GM18508 (cell line): ENCODE measurements around the gene SSC5D.
A peak's percentile ranks its signal among the peaks of the same experiment; 100 is the strongest.
"Not testable (repeated sequence)": the region's sequence is repeated elsewhere in the genome, so short reads cannot be mapped to it uniquely, and the experiment has no call there.

ENCODE experiments used
- ATAC-seq: cut with Tn5 transposase; IDR thresholded peaks from one replicate; pipeline ENCODE4 v1.9.1; 2021; ENCODE audit warnings: moderate number of reproducible peaks; ENCODE audit not compliant: insufficient read depth, unreplicated experiment

The SSC5D gene

GRCh38 chr19:55502197-55502952 is 14.1 kb downstream of the SSC5D start:
- no peak for ATAC-seq

- no peak for ATAC-seq
Measured at GRCh38 chr19:55503157-55503501, 14.9 kb downstream of the SSC5D start.

GRCh38 chr19:55503502-55504251 is 15.4 kb downstream of the SSC5D start:
- peak; percentile 63 for ATAC-seq

GRCh38 chr19:55504252-55504603 is 16.0 kb downstream of the SSC5D start:
- no peak for ATAC-seq

DNA sequence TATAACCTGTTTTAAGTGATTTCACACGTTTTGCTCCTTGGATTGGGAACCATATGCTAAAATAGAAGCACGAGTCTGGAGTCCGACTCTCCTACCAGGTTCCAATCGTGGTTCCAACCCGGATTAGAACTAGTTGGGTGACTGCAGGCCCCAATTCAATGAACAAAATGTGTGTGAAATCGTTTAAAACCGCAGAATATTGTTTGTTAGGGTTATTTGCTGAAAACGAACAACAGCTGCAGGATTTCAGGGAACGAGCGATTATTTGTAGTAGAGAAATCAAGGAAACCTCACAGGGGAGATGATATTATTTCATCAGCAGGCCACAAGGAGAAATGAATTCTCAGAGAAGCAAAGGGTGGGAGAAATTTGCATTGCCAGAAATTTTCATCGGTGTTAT is 16.7 kb downstream of the SSC5D start:
- no peak for ATAC-seq

- ATAC-seq: no peak
Measured at GRCh38 chr19:55508120-55508519, 19.9 kb downstream of the SSC5D start.

- ATAC-seq: peak; percentile 81
Measured at GRCh38 chr19:55516878-55517620, 28.8 kb downstream of the SSC5D start.

DNA sequence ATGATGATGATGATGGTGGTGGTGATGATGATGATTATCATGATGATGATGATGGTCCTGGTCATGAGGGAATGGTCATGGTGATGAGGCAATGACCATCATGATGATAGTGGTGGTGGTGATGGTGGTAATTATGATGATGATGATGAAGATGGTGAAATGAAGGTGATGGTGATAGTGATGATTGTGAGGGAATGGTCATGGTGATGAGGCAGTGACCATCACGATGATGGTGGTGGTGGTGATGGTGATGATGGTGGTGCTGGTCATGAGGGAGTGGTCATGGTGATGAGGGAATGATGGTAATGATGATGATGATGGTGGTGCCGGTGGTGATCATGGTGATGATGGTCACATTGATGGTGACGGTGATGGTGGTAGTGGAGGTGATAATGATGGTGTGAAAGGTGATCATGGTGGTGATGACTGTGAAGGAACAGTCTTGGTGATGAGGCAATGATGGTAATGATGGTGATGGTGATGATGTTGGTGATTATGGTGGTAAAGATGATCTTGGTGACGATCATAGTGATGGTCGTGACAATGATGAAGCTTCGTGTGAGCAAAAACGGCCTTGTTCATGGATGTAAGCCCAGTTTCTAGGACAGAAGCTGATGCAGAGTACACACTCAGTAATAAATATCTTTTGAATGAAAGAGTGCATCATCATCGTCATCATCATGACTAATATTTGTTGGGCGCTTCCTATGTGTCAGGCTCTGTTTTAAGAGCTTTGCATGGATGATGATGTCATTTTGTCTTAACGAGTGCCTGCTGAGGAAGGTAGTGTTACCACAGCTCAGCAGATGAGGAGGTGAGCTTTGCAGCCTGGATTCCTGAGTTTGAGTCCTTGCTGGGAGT is 31.4 kb downstream of the SSC5D start:
- no peak for ATAC-seq

- no peak for ATAC-seq
Measured at GRCh38 chr19:55520691-55521292, 32.6 kb downstream of the SSC5D start.

DNA sequence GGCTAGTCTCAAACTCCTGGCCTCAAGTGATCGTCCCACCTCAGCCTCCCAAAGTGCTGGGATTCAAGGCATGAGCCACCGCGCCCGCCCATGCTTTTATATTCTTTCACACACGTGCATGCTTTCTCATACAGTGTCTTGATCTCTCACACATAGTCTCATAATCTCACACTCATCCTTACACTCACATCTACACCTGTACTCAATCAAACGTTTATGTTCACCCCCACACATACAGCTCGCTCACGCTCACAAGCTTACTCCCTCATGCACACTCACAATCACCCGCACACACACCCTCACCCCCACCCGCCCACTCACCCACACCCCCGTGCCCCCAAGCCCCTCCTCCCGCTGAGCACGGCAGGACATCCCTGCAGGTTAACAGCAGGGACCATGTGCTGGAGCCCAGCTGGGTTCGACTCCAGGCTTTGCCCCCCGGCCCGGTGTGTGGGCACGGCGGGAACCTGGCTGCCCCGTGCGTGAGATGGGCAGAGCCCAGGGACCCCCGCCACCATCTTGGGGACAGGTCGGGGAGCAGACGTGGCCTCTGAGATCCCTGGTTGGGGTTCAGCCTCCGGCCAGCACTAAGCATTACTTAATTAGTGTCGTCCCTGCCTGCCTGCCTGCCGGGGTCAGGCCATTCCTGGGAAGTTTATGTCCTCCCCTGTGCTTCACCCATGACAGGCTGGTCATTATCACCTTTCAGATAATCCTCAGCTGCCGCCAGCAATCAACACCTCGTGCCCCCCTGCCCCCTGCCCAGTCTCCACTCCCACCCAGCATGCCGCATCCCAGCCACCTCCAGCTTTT is 37.3 kb downstream of the SSC5D start:
- no peak for ATAC-seq

- no peak for ATAC-seq
Measured at GRCh38 chr19:55526216-55527196, 38.3 kb downstream of the SSC5D start.

DNA sequence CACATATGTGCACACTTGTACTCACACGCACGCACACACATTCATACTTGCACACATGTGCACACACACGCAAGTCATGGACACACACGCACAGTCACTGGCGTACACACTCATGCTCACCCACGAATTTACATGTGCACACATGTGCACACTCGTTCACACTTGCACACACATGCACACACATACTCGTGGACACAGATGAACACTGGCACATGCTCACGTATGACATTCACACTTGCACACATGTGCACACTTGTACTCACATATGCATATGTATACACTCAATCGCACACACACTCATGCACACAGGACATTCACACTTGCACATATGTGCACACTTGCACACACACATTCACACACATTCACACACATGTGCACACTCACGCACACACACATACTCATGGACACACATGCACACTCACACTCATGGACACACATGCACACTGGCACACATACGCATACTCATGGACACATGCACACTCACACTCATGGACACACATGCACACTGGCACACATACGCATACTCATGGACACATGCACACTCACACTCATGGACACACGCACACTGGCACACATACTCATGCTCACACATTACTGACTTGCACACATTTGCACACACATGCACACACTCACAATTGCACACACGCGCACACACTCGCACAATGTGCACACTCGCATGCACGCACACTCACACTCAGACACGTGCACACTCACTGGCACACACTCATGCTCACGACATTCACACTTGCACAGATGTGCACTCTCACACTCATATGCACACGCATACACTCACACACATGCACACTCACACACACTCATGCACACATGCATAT is 39.2 kb downstream of the SSC5D start:
- no peak for ATAC-seq

GRCh38 chr19:55528030-55528803 is 40.0 kb downstream of the SSC5D start:
- ATAC-seq: no peak

DNA sequence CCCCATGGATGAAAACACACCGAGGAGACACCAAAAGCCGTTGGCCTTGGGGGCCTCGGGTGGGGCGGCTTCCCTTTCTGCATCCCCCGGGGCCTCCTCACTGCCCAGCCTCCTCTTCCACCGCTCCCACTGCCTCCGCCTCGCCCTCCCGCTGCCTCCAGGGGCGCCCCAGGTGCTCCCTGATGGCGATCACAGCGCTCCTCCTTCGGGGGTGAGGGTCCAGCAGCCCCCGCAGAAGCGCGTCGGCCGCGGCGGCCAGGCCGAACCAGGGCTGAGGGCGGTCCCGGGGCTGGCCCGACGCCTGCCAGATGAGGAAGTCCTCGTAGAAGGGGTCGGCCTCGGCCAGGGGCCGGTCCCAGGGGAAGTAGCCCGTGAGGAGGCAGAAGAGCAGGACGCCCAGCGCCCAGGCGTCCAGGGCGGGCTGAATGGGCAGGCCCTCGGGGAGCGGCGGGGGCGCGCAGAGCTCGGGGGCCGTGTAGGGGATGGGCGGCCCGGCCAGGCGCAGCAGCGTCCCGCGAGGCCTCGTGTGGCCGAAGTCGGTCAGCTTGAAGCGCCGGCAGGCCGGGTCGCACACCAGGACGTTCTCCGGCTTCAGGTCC is 41.5 kb downstream of the SSC5D start:
- no peak for ATAC-seq

DNA sequence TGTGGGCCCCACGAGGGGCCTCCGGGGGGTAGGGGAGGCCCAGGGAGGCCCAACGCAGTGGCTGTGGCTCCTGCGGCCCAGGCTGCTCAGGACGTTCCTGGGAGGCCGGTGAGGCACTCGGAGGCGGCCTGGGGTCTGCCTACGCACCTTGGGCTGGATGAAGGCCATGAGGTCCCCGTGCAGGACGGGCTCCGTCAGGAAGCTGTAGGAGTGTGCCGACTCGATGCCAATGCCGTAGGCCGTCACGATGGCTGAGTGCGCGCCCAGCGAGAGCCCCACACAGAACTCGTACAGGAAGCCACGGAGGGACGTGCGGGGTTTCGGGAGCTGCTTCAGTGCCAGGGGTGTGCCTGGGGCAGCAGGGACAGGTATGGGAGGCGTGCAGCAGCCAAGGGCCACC is 42.8 kb downstream of the SSC5D start:
- no peak for ATAC-seq

DNA sequence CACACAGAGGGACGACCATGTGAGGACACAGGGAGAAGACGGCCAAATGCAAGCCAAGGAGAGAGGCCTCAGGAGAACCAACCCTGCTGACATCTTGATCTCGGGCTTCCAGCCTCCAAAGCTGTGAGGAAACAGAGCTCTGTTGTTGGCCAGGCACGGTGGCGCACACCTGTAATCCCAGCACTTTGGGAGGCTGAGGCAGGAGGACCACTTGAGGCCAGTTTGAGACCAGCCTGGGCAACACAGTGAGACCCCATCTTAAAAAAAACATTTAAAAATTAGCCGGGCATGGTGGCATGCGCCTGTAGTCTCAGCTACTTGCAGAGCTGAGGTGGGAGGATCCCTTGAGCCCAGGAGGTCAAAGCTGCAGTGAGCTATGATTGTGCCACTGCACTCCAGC is 46.0 kb downstream of the SSC5D start:
- not testable (repeated sequence) for ATAC-seq
